ENCODE results near the gene UNC13B.

GRCh38 chr9:35280399-35280798 is 118.6 kb downstream of the UNC13B start:
- TF ChIP-seq EZH2 (IDR thresholded peaks at IDR 0.05; ENCODE audit: borderline replicate concordance) (no peak), CTCF (IDR thresholded peaks at IDR 0.05; ENCODE audit: poor library complexity) (no peak), EZH2phosphoT487 (IDR thresholded peaks at IDR 0.05; ENCODE audit: low read depth, severe bottlenecking, unreplicated experiment) (no peak)
